Measurements from ENCODE around the gene INSR.
A peak's percentile ranks its signal among the peaks of the same experiment; 100 is the strongest.
"Not testable (repeated sequence)": the region's sequence is repeated elsewhere in the genome, so short reads cannot be mapped to it uniquely, and the experiment has no call there.

The INSR gene

DNA sequence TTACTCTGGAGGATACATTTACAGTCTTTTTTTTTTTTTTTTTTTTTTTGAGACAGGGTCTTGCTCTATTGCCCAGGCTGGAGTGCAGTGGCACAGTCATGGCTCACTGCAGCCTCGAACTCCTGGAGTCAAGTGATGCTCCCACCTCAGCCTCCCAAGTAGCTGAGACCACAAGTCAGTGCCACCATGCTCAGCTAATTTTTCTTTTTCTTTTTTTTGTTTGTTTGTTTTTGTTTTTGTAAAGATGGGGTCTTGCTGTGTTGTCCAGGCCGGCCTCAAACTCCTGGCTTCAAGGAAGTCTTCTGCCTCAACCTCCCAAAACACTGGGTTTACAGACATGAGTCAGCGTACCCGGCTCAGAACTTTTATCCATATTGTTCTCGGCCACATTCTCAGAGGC lies 64.5 kb downstream of the INSR start:
- no peak overlapping the region for H3K4me3 Mint-ChIP-seq
- H3K36me3 Mint-ChIP-seq = peaks cover 5% of the 10 kb centered on the region
- H3K4me1 Mint-ChIP-seq = peaks cover 7% of the 10 kb centered on the region
- peaks cover 10% of the 10 kb centered on the region for H3K27me3 Mint-ChIP-seq
- H3K9me3 Mint-ChIP-seq = peaks cover 5% of the 10 kb centered on the region
- no peak overlapping the region for H3K27ac Mint-ChIP-seq
- DNase-seq (ENCODE audit: low spot score in 2 of 2) = no peak
- ATAC-seq (ENCODE audit: low read depth) = no peak

GRCh38 chr19:7228935-7229541 lies 65.2 kb downstream of the INSR start:
- Mint-ChIP-seq H3K9me3 (peaks cover 5% of the 10 kb centered on the region), H3K36me3 (peaks cover 5% of the 10 kb centered on the region), H3K4me1 (peaks cover 8% of the 10 kb centered on the region), H3K27me3 (peaks cover 10% of the 10 kb centered on the region), H3K27ac (no peak overlapping the region), H3K4me3 (no peak overlapping the region)
- no peak for DNase-seq (ENCODE audit: low spot score in 2 of 2)
- no peak for ATAC-seq (ENCODE audit: low read depth)

DNA sequence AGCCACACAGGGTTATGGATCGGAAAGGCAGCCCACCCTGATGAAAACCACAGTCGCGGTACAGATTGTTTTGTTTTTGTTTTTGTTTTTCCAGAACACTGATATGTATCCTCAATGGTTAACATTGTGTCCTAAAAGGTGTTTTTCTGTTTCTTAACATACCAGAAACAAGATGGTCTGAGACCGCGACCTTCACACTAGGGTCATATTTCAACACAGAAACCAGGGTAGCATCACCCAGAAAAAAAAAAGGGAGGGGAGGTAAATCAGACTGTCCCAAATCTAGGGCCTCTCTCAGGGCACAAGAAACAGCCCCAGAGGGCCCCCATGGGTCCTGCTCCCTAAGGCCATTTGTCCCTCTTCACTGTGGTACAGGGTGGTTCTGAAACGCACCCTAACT lies 66.5 kb downstream of the INSR start:
- DNase-seq (ENCODE audit: low spot score in 2 of 2) = no peak
- no peak overlapping the region for H3K27ac Mint-ChIP-seq
- peaks cover 5% of the 10 kb centered on the region for H3K9me3 Mint-ChIP-seq
- no peak overlapping the region for H3K4me3 Mint-ChIP-seq
- peaks cover 10% of the 10 kb centered on the region for H3K27me3 Mint-ChIP-seq
- no peak for ATAC-seq (ENCODE audit: low read depth)
- H3K36me3 Mint-ChIP-seq = peaks cover 5% of the 10 kb centered on the region
- H3K4me1 Mint-ChIP-seq = peaks cover 8% of the 10 kb centered on the region

GRCh38 chr19:7227149-7227548 lies 67.1 kb downstream of the INSR start:
- ATAC-seq (ENCODE audit: low read depth); H3K9me3 Mint-ChIP-seq; H3K27ac Mint-ChIP-seq; H3K4me1 Mint-ChIP-seq; H3K4me3 Mint-ChIP-seq; DNase-seq (ENCODE audit: low spot score in 2 of 2); H3K36me3 Mint-ChIP-seq: not testable (repeated sequence)
- peaks cover 10% of the 10 kb centered on the region for H3K27me3 Mint-ChIP-seq

DNA sequence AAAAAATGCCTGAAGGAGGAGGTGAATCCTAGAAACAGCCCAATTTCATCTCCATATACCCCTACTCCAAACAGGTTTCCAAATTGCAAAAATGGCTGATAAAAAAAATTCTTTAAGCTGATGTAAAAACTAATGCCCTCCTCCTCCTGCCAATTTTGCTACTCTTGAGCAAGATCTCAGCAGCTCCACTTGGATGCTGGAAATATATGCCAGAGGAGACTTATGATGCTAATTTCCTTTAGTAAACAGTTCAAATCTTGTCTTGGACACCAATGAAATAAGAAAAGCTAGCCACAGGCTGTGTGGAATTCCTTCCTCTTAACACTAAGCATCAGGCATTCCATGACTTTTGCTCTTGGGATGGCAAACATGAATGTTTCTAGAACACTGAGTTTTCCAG lies 67.5 kb downstream of the INSR start:
- no peak for ATAC-seq (ENCODE audit: low read depth)
- H3K27ac Mint-ChIP-seq = no peak overlapping the region

GRCh38 chr19:7225741-7226140 lies 68.5 kb downstream of the INSR start:
- Mint-ChIP-seq H3K27me3 (peaks cover 10% of the 10 kb centered on the region), H3K4me1 (peaks cover 8% of the 10 kb centered on the region), H3K9me3 (peaks cover 5% of the 10 kb centered on the region), H3K36me3 (peaks cover 5% of the 10 kb centered on the region), H3K4me3 (no peak overlapping the region), H3K27ac (no peak overlapping the region)
- no peak for DNase-seq (ENCODE audit: low spot score in 2 of 2)
- no peak for ATAC-seq (ENCODE audit: low read depth)

More for the DNA sequence above, 67.5 kb downstream of the INSR start:
- Mint-ChIP-seq H3K27me3 (peaks cover 10% of the 10 kb centered on the region), H3K4me1 (peaks cover 8% of the 10 kb centered on the region), H3K9me3 (peaks cover 5% of the 10 kb centered on the region), H3K36me3 (peaks cover 5% of the 10 kb centered on the region), H3K4me3 (no peak overlapping the region)
- no peak for DNase-seq (ENCODE audit: low spot score in 2 of 2)

DNA sequence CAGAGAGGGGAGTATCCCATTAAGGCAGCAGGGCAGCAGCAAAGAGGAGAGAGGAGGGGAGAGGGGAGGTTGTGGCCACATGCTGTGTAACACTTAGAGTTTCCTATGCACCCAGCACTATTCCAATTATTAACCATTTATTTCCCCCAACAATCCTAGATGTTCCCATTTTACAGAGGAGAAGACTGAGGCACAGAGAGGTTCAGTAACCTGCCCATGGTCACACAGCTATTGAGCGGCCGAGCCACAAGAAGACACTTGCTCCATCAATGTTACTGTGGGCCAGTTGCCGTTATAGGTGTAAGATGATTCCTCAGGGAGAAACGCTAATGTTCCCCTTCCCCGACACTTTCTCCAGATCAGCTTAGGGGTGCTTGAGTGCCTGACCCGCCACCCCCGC lies 69.2 kb downstream of the INSR start:
- no peak for ATAC-seq (ENCODE audit: low read depth)
- peaks cover 5% of the 10 kb centered on the region for H3K9me3 Mint-ChIP-seq
- H3K27ac Mint-ChIP-seq = no peak overlapping the region
- peaks cover 10% of the 10 kb centered on the region for H3K27me3 Mint-ChIP-seq
- no peak for DNase-seq (ENCODE audit: low spot score in 2 of 2)
- no peak overlapping the region for H3K4me3 Mint-ChIP-seq
- peaks cover 5% of the 10 kb centered on the region for H3K36me3 Mint-ChIP-seq
- H3K4me1 Mint-ChIP-seq = peaks cover 8% of the 10 kb centered on the region

- peaks cover 8% of the 10 kb centered on the region for H3K4me1 Mint-ChIP-seq
- DNase-seq (ENCODE audit: low spot score in 2 of 2) = no peak
- peaks cover 5% of the 10 kb centered on the region for H3K36me3 Mint-ChIP-seq
- peaks cover 6% of the 10 kb centered on the region for H3K9me3 Mint-ChIP-seq
- no peak overlapping the region for H3K4me3 Mint-ChIP-seq
- no peak overlapping the region for H3K27ac Mint-ChIP-seq
- H3K27me3 Mint-ChIP-seq = peaks cover 11% of the 10 kb centered on the region
- ATAC-seq (ENCODE audit: low read depth) = no peak
These were observed 70.0 kb downstream of the INSR start for GRCh38 chr19:7224209-7224686.

- H3K9me3 Mint-ChIP-seq = peaks cover 1% of the 10 kb centered on the region
- no peak overlapping the region for H3K4me3 Mint-ChIP-seq
- H3K27me3 Mint-ChIP-seq = peaks cover 6% of the 10 kb centered on the region
- ATAC-seq (ENCODE audit: low read depth) (no peak), DNase-seq (ENCODE audit: low spot score in 2 of 2) (no peak)
- H3K36me3 Mint-ChIP-seq = peaks cover 2% of the 10 kb centered on the region
- peaks cover 4% of the 10 kb centered on the region for H3K4me1 Mint-ChIP-seq
- H3K27ac Mint-ChIP-seq = no peak overlapping the region
These were observed 70.8 kb downstream of the INSR start for GRCh38 chr19:7223429-7223828.

DNA sequence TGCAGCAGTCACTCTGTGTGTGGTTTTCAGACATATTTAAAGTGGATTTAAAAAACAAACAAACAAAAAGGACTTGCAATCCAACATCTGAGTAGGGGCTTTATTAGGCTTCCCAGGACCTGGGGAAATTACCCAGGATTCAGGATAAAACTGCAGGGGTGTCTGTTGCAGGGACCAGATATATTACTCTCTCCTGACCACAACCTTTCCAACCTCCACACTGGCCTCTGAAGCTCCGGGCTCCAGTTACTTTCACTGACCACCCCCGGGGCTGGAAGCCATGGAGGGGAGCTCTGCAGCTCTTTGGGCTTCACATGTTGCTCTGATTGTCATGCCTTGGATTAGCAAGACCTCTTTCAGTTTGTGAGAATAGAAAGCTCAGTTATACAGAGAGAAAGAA lies 75.2 kb downstream of the INSR start:
- H3K27ac Mint-ChIP-seq = no peak overlapping the region
- ATAC-seq (ENCODE audit: low read depth) = no peak
- peaks cover 1% of the 10 kb centered on the region for H3K9me3 Mint-ChIP-seq
- H3K36me3 Mint-ChIP-seq = peaks cover 2% of the 10 kb centered on the region
- H3K4me1 Mint-ChIP-seq = peaks cover 6% of the 10 kb centered on the region
- H3K27me3 Mint-ChIP-seq = peaks cover 7% of the 10 kb centered on the region
- no peak overlapping the region for H3K4me3 Mint-ChIP-seq
- no peak for DNase-seq (ENCODE audit: low spot score in 2 of 2)

- Mint-ChIP-seq H3K9me3 (peaks cover 1% of the 10 kb centered on the region), H3K36me3 (peaks cover 2% of the 10 kb centered on the region), H3K27me3 (peaks cover 7% of the 10 kb centered on the region), H3K4me1 (peaks cover 15% of the 10 kb centered on the region), H3K27ac (no peak overlapping the region), H3K4me3 (no peak overlapping the region)
- no peak for DNase-seq (ENCODE audit: low spot score in 2 of 2)
- no peak for ATAC-seq (ENCODE audit: low read depth)
These were observed 76.4 kb downstream of the INSR start for GRCh38 chr19:7217861-7218260.

GRCh38 chr19:7216373-7216902 lies 77.8 kb downstream of the INSR start:
- no peak overlapping the region for H3K4me3 Mint-ChIP-seq
- DNase-seq (ENCODE audit: low spot score in 2 of 2) (no peak), ATAC-seq (ENCODE audit: low read depth) (peak; percentile 48)
- peaks cover 2% of the 10 kb centered on the region for H3K36me3 Mint-ChIP-seq
- H3K27ac Mint-ChIP-seq = no peak overlapping the region
- H3K27me3 Mint-ChIP-seq = peaks cover 7% of the 10 kb centered on the region
- H3K4me1 Mint-ChIP-seq = peaks cover 15% of the 10 kb centered on the region
- H3K9me3 Mint-ChIP-seq = peaks cover 1% of the 10 kb centered on the region

DNA sequence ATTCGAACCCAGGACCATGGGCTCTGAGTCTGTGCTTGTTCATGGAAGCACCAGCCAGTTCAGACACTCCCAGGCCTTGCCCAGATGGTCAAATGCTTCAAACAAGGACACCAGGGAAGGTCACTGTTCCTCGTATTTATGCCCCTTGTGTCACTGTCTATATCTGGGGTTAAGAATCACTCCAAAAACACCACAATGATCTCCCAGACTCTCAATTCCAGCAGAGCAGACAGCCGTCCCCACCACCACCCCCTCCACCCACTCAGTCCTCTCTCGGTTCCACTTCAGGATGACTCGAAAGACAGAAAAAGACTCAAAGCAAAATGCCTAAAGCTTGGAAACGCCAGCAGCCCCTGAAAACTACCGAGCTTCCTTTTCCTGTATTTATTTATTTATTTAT lies 79.0 kb downstream of the INSR start:
- Mint-ChIP-seq H3K4me3 (no peak overlapping the region), H3K9me3 (peaks cover 1% of the 10 kb centered on the region), H3K36me3 (peaks cover 2% of the 10 kb centered on the region), H3K4me1 (peaks cover 15% of the 10 kb centered on the region), H3K27me3 (peaks cover 7% of the 10 kb centered on the region), H3K27ac (peak overlapping the region; percentile 12)
- DNase-seq (ENCODE audit: low spot score in 2 of 2) = no peak
- ATAC-seq (ENCODE audit: low read depth) = no peak

- H3K9me3 Mint-ChIP-seq = peaks cover 1% of the 10 kb centered on the region
- ATAC-seq (ENCODE audit: low read depth) = no peak
- no peak for DNase-seq (ENCODE audit: low spot score in 2 of 2)
- peaks cover 18% of the 10 kb centered on the region for H3K4me1 Mint-ChIP-seq
- H3K36me3 Mint-ChIP-seq = peaks cover 2% of the 10 kb centered on the region
- peaks cover 7% of the 10 kb centered on the region for H3K27me3 Mint-ChIP-seq
- H3K27ac Mint-ChIP-seq = peak overlapping the region; percentile 12
- H3K4me3 Mint-ChIP-seq = no peak overlapping the region
These were observed 79.7 kb downstream of the INSR start for GRCh38 chr19:7214324-7215089.
